Measurements from ENCODE around the gene RAD51B.

Gene RAD51B

GRCh38 chr14:68232300-68233055, 412.9 kb downstream of the RAD51B start:
- no peak for TF ChIP-seq CTCF (IDR thresholded peaks at IDR 0.05; ENCODE audit: borderline replicate concordance, insufficient read depth, low read depth, low read length)
- H3K4me3 ChIP-seq (ENCODE audit: low read depth, low read length) = no peak overlapping the region

DNA sequence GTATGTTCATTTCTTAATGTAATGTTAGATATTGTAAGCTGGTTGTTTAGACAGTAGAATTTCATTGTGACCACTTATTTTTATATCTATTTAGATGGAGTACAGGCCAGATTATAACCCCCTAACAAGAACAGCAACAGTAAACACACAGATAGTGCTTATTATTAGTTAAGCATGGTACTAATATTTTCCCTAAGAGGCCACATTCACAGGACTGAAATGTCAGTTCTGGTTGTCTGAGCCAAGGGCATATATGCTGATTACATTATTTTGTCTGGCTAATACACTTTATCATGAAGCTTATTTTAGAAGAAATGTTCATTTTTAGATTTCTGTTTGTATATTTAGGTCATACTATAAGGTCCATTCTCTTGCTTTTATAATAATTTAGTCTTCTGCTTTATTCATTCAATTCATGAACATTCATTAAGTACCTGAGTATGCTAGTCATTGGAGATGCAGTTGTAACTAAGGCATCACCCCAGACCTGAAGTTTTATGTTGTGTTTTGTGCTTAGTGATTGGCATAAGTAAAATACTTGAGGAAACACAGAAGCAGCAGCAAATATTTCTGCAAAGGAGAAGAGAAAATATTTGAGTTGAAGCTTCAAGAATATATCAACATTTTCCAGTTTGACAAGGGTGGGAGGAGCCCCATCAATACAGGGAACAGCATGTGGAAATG, 413.7 kb downstream of the RAD51B start:
- no peak overlapping the region for H3K4me3 ChIP-seq (ENCODE audit: low read depth, low read length)
- TF ChIP-seq CTCF (IDR thresholded peaks at IDR 0.05; ENCODE audit: borderline replicate concordance, insufficient read depth, low read depth, low read length) = no peak

DNA sequence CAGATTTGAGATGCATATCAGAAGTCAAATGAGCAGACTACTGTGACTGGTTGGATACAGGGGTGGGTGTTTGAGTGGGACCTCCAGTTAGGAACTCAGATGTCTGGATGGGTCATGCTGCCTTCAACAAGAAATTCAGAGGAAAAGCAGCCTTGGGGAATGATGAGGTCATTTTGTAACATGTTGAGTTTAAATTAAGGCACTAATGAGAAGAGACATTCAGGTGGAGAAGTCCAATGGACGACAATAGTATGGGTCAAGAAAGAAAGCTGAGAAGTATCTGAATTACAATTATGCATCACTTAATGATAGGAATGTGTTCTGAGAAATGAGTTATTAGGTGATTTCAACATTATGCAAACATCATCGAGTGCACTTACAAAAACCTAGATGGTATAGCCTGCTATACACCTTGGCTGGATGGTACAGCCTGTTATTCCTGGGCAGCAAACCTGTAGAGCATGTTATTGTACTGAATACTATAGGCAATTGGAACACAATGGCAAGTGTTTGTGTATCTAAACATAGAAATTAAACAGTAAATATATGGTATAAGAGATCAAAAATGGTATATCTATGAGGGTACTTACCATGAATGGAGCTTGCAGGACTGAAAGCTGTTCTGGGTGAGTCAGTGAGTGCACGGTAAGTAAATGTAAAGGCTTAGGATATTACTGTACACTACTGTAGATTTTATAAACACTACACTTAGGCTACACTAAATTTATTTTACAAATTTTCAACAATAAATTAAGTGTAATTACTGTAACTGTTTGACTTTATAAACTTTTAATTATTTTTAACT, 414.7 kb downstream of the RAD51B start:
- TF ChIP-seq CTCF (IDR thresholded peaks at IDR 0.05; ENCODE audit: borderline replicate concordance, insufficient read depth, low read depth, low read length) = no peak
- H3K4me3 ChIP-seq (ENCODE audit: low read depth, low read length) = no peak overlapping the region

DNA sequence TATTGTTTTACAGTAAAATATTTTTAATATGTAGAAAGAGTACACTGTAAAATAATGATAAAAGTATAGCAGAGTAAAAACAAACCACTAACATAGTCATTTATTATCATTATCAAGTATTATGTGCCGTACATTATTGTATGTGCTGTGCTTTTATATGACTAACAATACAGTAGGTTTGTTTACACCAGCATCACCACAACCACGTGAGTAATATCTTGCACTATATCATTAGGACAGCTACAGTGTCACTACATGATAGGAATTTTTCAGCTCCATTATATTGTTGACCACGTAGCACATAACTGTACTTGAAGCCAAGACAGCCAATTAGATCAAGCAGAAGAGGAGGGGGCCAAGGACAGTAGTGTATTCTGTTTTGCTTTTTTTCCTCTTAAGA, 415.4 kb downstream of the RAD51B start:
- no peak for TF ChIP-seq CTCF (IDR thresholded peaks at IDR 0.05; ENCODE audit: borderline replicate concordance, insufficient read depth, low read depth, low read length)
- H3K4me3 ChIP-seq (ENCODE audit: low read depth, low read length) = no peak overlapping the region

GRCh38 chr14:68236582-68237458, 417.2 kb downstream of the RAD51B start:
- no peak overlapping the region for H3K4me3 ChIP-seq (ENCODE audit: low read depth, low read length)
- TF ChIP-seq CTCF (IDR thresholded peaks at IDR 0.05; ENCODE audit: borderline replicate concordance, insufficient read depth, low read depth, low read length) = no peak

GRCh38 chr14:68238551-68238950, 419.0 kb downstream of the RAD51B start:
- no peak overlapping the region for H3K4me3 ChIP-seq (ENCODE audit: low read depth, low read length)
- TF ChIP-seq CTCF (IDR thresholded peaks at IDR 0.05; ENCODE audit: borderline replicate concordance, insufficient read depth, low read depth, low read length) = no peak
